ENCODE results near the gene DSG3.
"Not testable (repeated sequence)": the region's sequence is repeated elsewhere in the genome, so short reads cannot be mapped to it uniquely, and the experiment has no call there.

The DSG3 gene

GRCh38 chr18:31493171-31493570 is 45.6 kb downstream of the DSG3 start:
- no peak for DNase-seq (ENCODE audit: low spot score)

GRCh38 chr18:31493941-31494340 is 46.4 kb downstream of the DSG3 start:
- DNase-seq (ENCODE audit: low spot score) = no peak

- not testable (repeated sequence) for DNase-seq (ENCODE audit: low spot score)
These were observed 47.2 kb downstream of the DSG3 start for GRCh38 chr18:31494705-31495244.

GRCh38 chr18:31497404-31497835 is 49.9 kb downstream of the DSG3 start:
- DNase-seq (ENCODE audit: low spot score) = no peak

GRCh38 chr18:31497836-31498573 is 50.5 kb downstream of the DSG3 start, which contains the start of gene DSG2:
Gene DSG2, plus strand, starts transcription at chr18:31498177. Its CDS starts 75 bp downstream, at chr18:31498252.
- DNase-seq (ENCODE audit: low spot score) = no peak

GRCh38 chr18:31498574-31499524 is 51.3 kb downstream of the DSG3 start:
- DNase-seq (ENCODE audit: low spot score) = no peak

- DNase-seq (ENCODE audit: low spot score) = no peak
These were observed 52.6 kb downstream of the DSG3 start for GRCh38 chr18:31500051-31500688.

GRCh38 chr18:31503011-31503410 is 55.5 kb downstream of the DSG3 start:
- no peak for DNase-seq (ENCODE audit: low spot score)

GRCh38 chr18:31504455-31505147 is 57.1 kb downstream of the DSG3 start:
- no peak for DNase-seq (ENCODE audit: low spot score)

- no peak for DNase-seq (ENCODE audit: low spot score)
These were observed 57.6 kb downstream of the DSG3 start for GRCh38 chr18:31505156-31505555.

- no peak for DNase-seq (ENCODE audit: low spot score)
These were observed 58.6 kb downstream of the DSG3 start for GRCh38 chr18:31506024-31506742.

- not testable (repeated sequence) for DNase-seq (ENCODE audit: low spot score)
These were observed 59.6 kb downstream of the DSG3 start for GRCh38 chr18:31507124-31507523.

GRCh38 chr18:31508781-31509180 is 61.2 kb downstream of the DSG3 start:
- DNase-seq (ENCODE audit: low spot score) = no peak

- DNase-seq (ENCODE audit: low spot score) = no peak
These were observed 62.0 kb downstream of the DSG3 start for GRCh38 chr18:31509571-31509970.

GRCh38 chr18:31510319-31510718 is 62.8 kb downstream of the DSG3 start:
- DNase-seq (ENCODE audit: low spot score) = no peak

- DNase-seq (ENCODE audit: low spot score) = no peak
These were observed 63.6 kb downstream of the DSG3 start for GRCh38 chr18:31511098-31511497.

- no peak for DNase-seq (ENCODE audit: low spot score)
These were observed 64.7 kb downstream of the DSG3 start for GRCh38 chr18:31512203-31512764.

- no peak for DNase-seq (ENCODE audit: low spot score)
These were observed 65.8 kb downstream of the DSG3 start for GRCh38 chr18:31513189-31513935.

- DNase-seq (ENCODE audit: low spot score) = no peak
These were observed 68.9 kb downstream of the DSG3 start for GRCh38 chr18:31516437-31516836.

GRCh38 chr18:31526374-31526773 is 78.8 kb downstream of the DSG3 start:
- no peak for DNase-seq (ENCODE audit: low spot score)

Measured in hematopoietic multipotent progenitor cell treated with erythropoietin and hydrocortisone succinate and interleukin-3 and kit ligand, for 17 days (in vitro differentiated cells).